GM21528 (cell line): ENCODE results near the gene RPL18A.

Source experiments
- ATAC-seq: cut with Tn5 transposase; IDR thresholded peaks from one replicate; pipeline ENCODE4 v1.9.1; 2021; ENCODE audit warnings: mild to moderate bottlenecking, moderate library complexity; ENCODE audit not compliant: unreplicated experiment, low FRiP score

RPL18A gene

DNA sequence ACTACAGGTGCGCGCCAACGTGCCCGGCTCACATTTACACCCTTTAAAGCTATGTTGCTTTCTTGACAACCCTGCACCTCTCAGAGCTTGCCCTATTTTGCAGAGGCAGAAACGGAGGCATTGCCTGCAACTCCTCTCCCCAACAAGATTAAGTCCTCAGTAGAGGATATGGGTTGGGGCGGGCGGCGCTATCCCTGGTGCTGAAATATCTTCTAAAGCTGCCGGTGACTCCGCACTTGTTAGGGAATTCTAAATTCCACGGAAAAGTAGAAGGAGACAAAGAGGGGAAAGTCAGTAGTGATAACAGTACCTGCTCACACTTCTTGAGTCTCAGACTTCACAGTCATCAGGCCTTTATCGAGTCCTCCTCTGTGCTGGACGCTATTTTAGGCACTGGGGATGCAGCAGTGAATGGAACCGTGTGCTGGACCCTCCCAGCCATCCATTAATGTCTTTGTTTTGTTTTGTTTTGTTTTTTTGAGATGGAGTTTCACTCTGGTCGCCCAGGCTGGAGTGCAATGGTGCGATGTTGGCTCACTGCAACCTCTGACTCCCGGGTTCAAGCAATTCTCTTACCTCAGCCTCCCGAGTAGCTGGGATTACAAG is 30.0 kb downstream of the RPL18A start:
- ATAC-seq, result no peak

DNA sequence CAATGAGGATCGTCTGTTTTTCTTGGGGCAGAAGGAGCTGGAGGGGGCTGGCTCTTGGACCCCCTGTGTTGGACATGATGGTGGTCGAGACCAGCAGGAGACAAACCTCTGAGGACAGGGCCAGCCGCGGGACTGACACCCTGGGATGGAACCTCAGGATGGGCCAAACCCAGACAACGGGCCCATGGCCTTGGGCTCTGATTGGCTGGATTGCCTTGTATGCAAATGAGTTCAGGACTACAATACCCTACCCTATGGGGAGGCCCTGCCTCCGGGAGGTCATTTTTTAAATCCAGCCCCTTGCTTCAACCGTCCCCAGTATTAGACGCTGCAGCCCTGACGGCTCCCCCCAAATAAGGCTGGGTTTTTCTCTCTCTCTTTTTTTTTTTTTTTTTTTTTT is 34.1 kb downstream of the RPL18A start:
- ATAC-seq, result no peak

DNA sequence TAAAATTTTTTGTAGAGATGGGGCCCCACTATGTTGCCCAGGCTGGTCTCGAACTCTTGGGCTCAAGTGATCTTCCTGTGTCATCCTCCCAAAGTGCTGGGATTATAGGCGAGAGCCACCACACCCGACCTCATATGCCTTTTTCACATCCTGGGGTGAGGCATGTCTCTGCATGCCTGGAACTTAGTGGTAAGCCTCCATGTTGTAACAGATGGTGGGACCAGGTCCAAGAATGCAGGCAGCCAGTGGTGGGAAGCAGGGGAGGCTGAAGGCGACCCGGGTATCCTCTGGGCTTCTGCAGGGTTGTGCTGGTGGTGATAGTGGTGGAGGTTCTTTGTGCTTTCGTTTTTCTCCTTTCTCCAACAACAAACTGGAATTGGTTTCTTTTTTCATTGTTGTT is 43.0 kb downstream of the RPL18A start:
- ATAC-seq, result no peak

GRCh38 chr19:17908244-17908643 is 48.5 kb downstream of the RPL18A start:
- no peak for ATAC-seq

GRCh38 chr19:17909003-17909732 is 49.5 kb downstream of the RPL18A start:
- no peak for ATAC-seq

GRCh38 chr19:17910791-17911360 is 51.2 kb downstream of the RPL18A start:
- no peak for ATAC-seq
